ENCODE measurements around the gene CD200R1. TPM values are rescaled to one million over a fixed set of nuclear protein-coding genes. Genes with fewer than 3 reads are reported as not detected.

CD200R1 gene
- total RNA-seq: not detected in 2 replicates

GRCh38 chr3:112974894-112975293 is at the start of gene CD200R1:
CD200R1 (minus strand) TSS chr3:112975103; CDS start chr3:112974857, 246 bp downstream.

GRCh38 chr3:112990672-112991602 is 16.0 kb upstream of the CD200R1 start, which contains the start of gene GTPBP8:
GTPBP8 (plus strand) TSS chr3:112990984; CDS start chr3:112991000, 16 bp downstream.

Other genes with a start within 250 kb of the CD200R1 start
- gene CD200R1L, start 128.2 kb downstream of the CD200R1 start, total RNA-seq: not detected in 2 replicates
- 21.3 and 29.7 TPM in 2 replicates for gene GTPBP8, start 15.9 kb upstream of the CD200R1 start, total RNA-seq
- under 0.01 TPM in 1 of 2 replicates, not detected in the other for gene BOC, start 236.5 kb upstream of the CD200R1 start, total RNA-seq

Data from dermis lymphatic vessel endothelial cell (primary cell).